IMR-90 (cell line): ENCODE measurements around the gene DIAPH2. TPM values are rescaled to one million over a fixed set of nuclear protein-coding genes. Genes with fewer than 3 reads are reported as not detected.

Experiments used
- ATAC-seq: fragments of 200-7000 bp; cut with Tn5 transposase; 2 replicates; pipeline ENCODE4 v1.9.1; 2020; ENCODE audit warnings: low read depth, mild to moderate bottlenecking, moderate library complexity
- BruUV-seq: library from RNA; stranded (reverse); fragments of 400-500 nt; replicated peaks from 2 replicates; lab custom pipeline; 2021; lab: Mats Ljungman, UMichigan
- CTCF ChIA-PET: fragments of 300-600 bp; formaldehyde crosslinking; extraction: SDS; loops from one replicate; lab custom pipeline; 2021; ENCODE audit warnings: antibody characterized with exemption; lab: Yijun Ruan, JAX
- POLR2A ChIA-PET: fragments of 300-600 bp; sonication (Branson Sonifier 250); formaldehyde crosslinking; loops from one replicate; lab custom pipeline; 2022; ENCODE audit warnings: antibody characterized with exemption; ENCODE audit not compliant: unreplicated experiment; lab: Charles Lee
- DNase-seq: peaks from one replicate; pipeline ENCODE4 v3.0.0; 2013
- H2AFZ ChIP-seq: replicated peaks from 2 replicates; pipeline ENCODE3; 2013; ENCODE audit warnings: low read length, mild to moderate bottlenecking; ENCODE audit not compliant: poor library complexity
- H2AK5ac ChIP-seq: 2 replicates; pipeline ENCODE4 v1.6.1; 2013; ENCODE audit warnings: low read depth, low read length, inconsistent platforms
- H2AK9ac ChIP-seq: replicated peaks from 2 replicates; pipeline ENCODE3; 2013; ENCODE audit warnings: mild to moderate bottlenecking, low read depth, low read length, moderate library complexity; ENCODE audit not compliant: poor library complexity
- H2BK120ac ChIP-seq: 2 replicates; pipeline ENCODE4 v1.6.1; 2013; ENCODE audit warnings: low read depth, low read length, inconsistent platforms
- H2BK15ac ChIP-seq: 3 replicates; pipeline ENCODE4 v1.6.1; 2013; ENCODE audit warnings: low read depth, low read length, inconsistent platforms
- H2BK20ac ChIP-seq: 2 replicates; pipeline ENCODE4 v1.6.1; 2013; ENCODE audit warnings: low read depth, mild to moderate bottlenecking, inconsistent platforms, low read length, moderate library complexity
- H2BK5ac ChIP-seq: 2 replicates; pipeline ENCODE4 v1.6.1; 2013; ENCODE audit warnings: mild to moderate bottlenecking, low read depth, low read length, inconsistent platforms; ENCODE audit not compliant: poor library complexity, severe bottlenecking
- H3K14ac ChIP-seq: replicated peaks from 2 replicates; pipeline ENCODE4 v1.6.1; 2013; ENCODE audit warnings: low read depth, low read length, inconsistent platforms
- H3K18ac ChIP-seq: 2 replicates; pipeline ENCODE4 v1.6.1; 2013; ENCODE audit warnings: low read depth, low read length, control low read depth
- H3K23ac ChIP-seq: 2 replicates; pipeline ENCODE4 v1.6.1; 2013; ENCODE audit warnings: low read depth, low read length, inconsistent platforms
- H3K27ac ChIP-seq: 2 replicates; pipeline ENCODE4 v1.5.1; 2013; ENCODE audit warnings: mild to moderate bottlenecking, control low read depth, low read length; ENCODE audit not compliant: insufficient read depth
- H3K27me3 ChIP-seq: 2 replicates; pipeline ENCODE4 v1.6.1; 2013; ENCODE audit warnings: low read length; ENCODE audit not compliant: control insufficient read depth, insufficient read depth
- H3K36me3 ChIP-seq: 2 replicates; pipeline ENCODE4 v1.6.1; 2013; ENCODE audit warnings: low read length, mixed read lengths; ENCODE audit not compliant: control insufficient read depth, insufficient read depth
- H3K4ac ChIP-seq: 2 replicates; pipeline ENCODE4 v1.6.1; 2013; ENCODE audit warnings: low read depth, low read length, inconsistent platforms
- H3K4me1 ChIP-seq: 2 replicates; pipeline ENCODE4 v1.6.1; 2013; ENCODE audit warnings: low read length, mixed read lengths; ENCODE audit not compliant: control insufficient read depth, insufficient read depth
- H3K4me2 ChIP-seq: 2 replicates; pipeline ENCODE4 v1.6.1; 2013; ENCODE audit warnings: low read depth, mild to moderate bottlenecking, control low read depth, low read length, moderate library complexity
- H3K4me3 ChIP-seq: 2 replicates; pipeline ENCODE4 v1.5.1; 2013; ENCODE audit warnings: low read depth, mild to moderate bottlenecking, control low read depth, low read length, moderate library complexity; ENCODE audit not compliant: insufficient read depth
- H3K56ac ChIP-seq: 2 replicates; pipeline ENCODE4 v1.6.1; 2013; ENCODE audit warnings: low read length, inconsistent platforms; ENCODE audit not compliant: insufficient read depth; ENCODE audit errors: extremely low read depth
- H3K79me1 ChIP-seq, 2 experiments: 2 replicates each; pipeline ENCODE4 v1.6.1; 2013; ENCODE audit warnings: low read length in 2 of 2, inconsistent platforms in 1 of 2, low read depth in 1 of 2
- H3K9ac ChIP-seq: 2 replicates; pipeline ENCODE4 v1.6.1; 2013; ENCODE audit warnings: low read depth, low read length, control low read depth
- H3K9me1 ChIP-seq: 2 replicates; pipeline ENCODE4 v1.6.1; 2013; ENCODE audit warnings: low read length, inconsistent platforms; ENCODE audit not compliant: insufficient read depth
- H3K9me3 ChIP-seq: 2 replicates; pipeline ENCODE4 v1.6.1; 2013; ENCODE audit warnings: low read length; ENCODE audit not compliant: control insufficient read depth, insufficient read depth
- H4K20me1 ChIP-seq: 2 replicates; pipeline ENCODE4 v1.6.1; 2013; ENCODE audit warnings: low read length, inconsistent platforms; ENCODE audit not compliant: insufficient read depth
- H4K5ac ChIP-seq: 2 replicates; pipeline ENCODE4 v1.6.1; 2013; ENCODE audit warnings: mild to moderate bottlenecking, low read depth, low read length, control low read depth
- H4K8ac ChIP-seq, 2 experiments: 2 replicates each; pipeline ENCODE4 v1.6.1; 2013; ENCODE audit warnings: low read depth in 2 of 2, low read length in 2 of 2, control low read depth in 1 of 2, inconsistent platforms in 1 of 2
- H4K91ac ChIP-seq: 2 replicates; pipeline ENCODE4 v1.6.1; 2013; ENCODE audit warnings: low read depth, low read length, inconsistent platforms; ENCODE audit not compliant: insufficient read depth
- BHLHE40 ChIP-seq: fragments of 150-350 bp; IDR thresholded peaks from 2 replicates; pipeline ENCODE4 v1.6.1; 2016; ENCODE audit warnings: mild to moderate bottlenecking, low read depth, low read length
- CEBPB ChIP-seq: IDR thresholded peaks from 2 replicates; pipeline ENCODE4 v1.6.1; 2012; ENCODE audit warnings: low read depth, low read length, improper control_type of control experiment
- CHD1 ChIP-seq: IDR thresholded peaks from 2 replicates; pipeline ENCODE4 v1.6.1; 2012; ENCODE audit warnings: low read depth, low read length, improper control_type of control experiment
- FOS ChIP-seq: fragments of 150-350 bp; IDR thresholded peaks from 2 replicates; pipeline ENCODE4 v1.6.1; 2016; ENCODE audit warnings: low read depth, low read length
- MAFK ChIP-seq: IDR thresholded peaks from 2 replicates; pipeline ENCODE4 v1.6.1; 2012; ENCODE audit warnings: low read depth, low read length, improper control_type of control experiment
- MAZ ChIP-seq: IDR thresholded peaks from 2 replicates; pipeline ENCODE4 v1.6.1; 2012; ENCODE audit warnings: low read depth, mild to moderate bottlenecking, low read length, improper control_type of control experiment, moderate library complexity, borderline replicate concordance
- MXI1 ChIP-seq: IDR thresholded peaks from 2 replicates; pipeline ENCODE4 v1.6.1; 2012; ENCODE audit warnings: low read depth, mild to moderate bottlenecking, low read length, moderate library complexity, borderline replicate concordance
- NFE2L2 ChIP-seq: fragments of 150-350 bp; IDR thresholded peaks from 2 replicates; pipeline ENCODE4 v1.6.1; 2016; ENCODE audit warnings: low read depth, mild to moderate bottlenecking, low read length
- POLR2A ChIP-seq: IDR thresholded peaks from 2 replicates; pipeline ENCODE4 v1.6.1; 2012; ENCODE audit warnings: mild to moderate bottlenecking, low read depth, low read length
- RAD21 ChIP-seq: IDR thresholded peaks from 2 replicates; pipeline ENCODE4 v1.6.1; 2012; ENCODE audit warnings: low read length, improper control_type of control experiment
- RCOR1 ChIP-seq: IDR thresholded peaks from 2 replicates; pipeline ENCODE4 v1.6.1; 2012; ENCODE audit warnings: mild to moderate bottlenecking, low read length, improper control_type of control experiment; ENCODE audit not compliant: insufficient replicate concordance
- RFX5 ChIP-seq: IDR thresholded peaks from 2 replicates; pipeline ENCODE4 v1.8.0; 2012; ENCODE audit warnings: low read depth, mild to moderate bottlenecking, low read length, moderate library complexity
- SMC3 ChIP-seq: fragments of 150-350 bp; IDR thresholded peaks from 2 replicates; pipeline ENCODE4 v1.6.1; 2016; ENCODE audit warnings: low read depth, mild to moderate bottlenecking, antibody characterized with exemption, low read length, moderate library complexity
- WGBS, 2 experiments: methylation state at CpG; one replicate each; pipeline versions ENCODE4 v1.1.5 to v1.1.7; 2013; ENCODE audit warnings: missing lambda C conversion rate in 2 of 2; ENCODE audit not compliant: insufficient read length in 1 of 2; ENCODE audit errors: extremely low coverage in 2 of 2; 5-methylcytosine and 5-hydroxymethylcytosine counted together
- dilution Hi-C: fragments of 300-500 bp; cut with HindIII; formaldehyde crosslinking; loops from one replicate; pipeline ENCODE4 v1.14.3; 2018; ENCODE audit warnings: low sequenced_read_pairs; ENCODE audit not compliant: unreplicated experiment
- in situ Hi-C: fragments of 300-500 bp; cut with MboI; formaldehyde crosslinking; loops from 3 replicates; pipeline ENCODE4 v1.14.3; 2019; ENCODE audit warnings: low sequenced_read_pairs, inconsistent platforms, mixed read lengths
- intact Hi-C: fragments of 100-400 bp; cut with micrococcal nuclease; formaldehyde crosslinking; loops from 2 replicates; pipeline ENCODE4 v1.10.0; 2022
- polyA plus RNA-seq, 3 experiments: library from polyadenylated mRNA; depleted of rRNA; stranded (reverse); fragments of >200 nt; gene quantifications; 2 replicates each; pipeline ENCODE4 v1.2.3, GENCODE V29; 2012; ENCODE audit warnings: low replicate concordance in 1 of 3
- total RNA-seq: library from RNA; depleted of rRNA; stranded (reverse); fragments of >200 nt; gene quantifications from 2 replicates; pipeline ENCODE4 v1.2.3, GENCODE V29; 2012
- TF ChIP-seq, protein P1 (sequence below): fragments of 150-350 bp; IDR thresholded peaks from 2 replicates; pipeline ENCODE4 v1.6.1; 2016; ENCODE audit warnings: low read depth, mild to moderate bottlenecking, low read length, moderate library complexity, borderline replicate concordance
- TF ChIP-seq, protein P2 (sequence below): fragments of 150-350 bp; IDR thresholded peaks from 2 replicates; pipeline ENCODE4 v1.6.1; 2017; ENCODE audit warnings: mild to moderate bottlenecking, antibody characterized with exemption, low read length, low read depth
- TF ChIP-seq, protein P3 (sequence below): conservative IDR thresholded peaks from 2 replicates; pipeline ENCODE4 v1.5.1; 2012; ENCODE audit warnings: mild to moderate bottlenecking, low read depth, low read length, improper control_type of control experiment

The DIAPH2 gene
- total and polyA plus RNA-seq, 2 of the 4 experiments (the other 2 are of a cell fraction): 3.6 to 19.9 TPM

DNA sequence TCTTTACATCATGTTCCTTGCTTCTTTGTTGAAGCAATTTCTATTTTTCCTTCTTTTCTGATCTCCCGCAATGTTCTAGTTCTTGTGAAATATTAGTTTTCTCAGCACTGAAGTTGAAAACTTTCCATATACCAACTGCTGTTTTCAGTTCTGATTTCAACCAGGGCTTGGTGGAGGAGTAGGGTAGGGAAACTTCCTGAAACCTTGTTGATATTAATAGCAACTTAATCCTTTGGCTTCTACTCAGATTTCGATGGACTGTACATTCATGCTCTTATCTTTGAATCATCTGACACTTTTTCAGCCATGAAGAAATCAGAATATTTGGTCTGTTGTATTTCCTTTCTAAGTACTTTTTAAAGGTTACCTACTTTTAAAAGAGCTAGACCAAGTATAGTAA lies 514.9 kb downstream of the DIAPH2 start:
- H3K23ac ChIP-seq: no peak overlapping the region

More for the DNA sequence above, 514.9 kb downstream of the DIAPH2 start:
- Histone ChIP-seq H4K20me1 (no peaks in the 10 kb centered on the region), H2AK9ac (no peak overlapping the region), H3K4me3 (no peak overlapping the region), H4K5ac (no peak overlapping the region), H3K56ac (no peak overlapping the region), H3K27ac (no peak overlapping the region), H3K79me1 (no peaks in the 10 kb centered on the region), H2BK15ac (no peak overlapping the region), H2BK20ac (no peak overlapping the region), H3K18ac (no peak overlapping the region), H3K9me1 (no peaks in the 10 kb centered on the region), H2BK5ac (no peak overlapping the region), H2BK120ac (no peak overlapping the region), H3K4ac (no peak overlapping the region), H2AK5ac (no peak overlapping the region), H3K14ac (no peak overlapping the region), H2AFZ (no peak overlapping the region), H3K4me1 (no peaks in the 10 kb centered on the region), H3K36me3 (no peaks in the 10 kb centered on the region), H3K27me3 (no peaks in the 10 kb centered on the region), H3K4me2 (no peak overlapping the region), H3K9ac (no peak overlapping the region), H4K8ac (no peak overlapping the region), H3K9me3 (no peaks in the 10 kb centered on the region), H4K91ac (no peak overlapping the region)
- TF ChIP-seq SMC3 (no peak), POLR2A (no peak), MAZ (no peak), CEBPB (no peak), RCOR1 (no peak), NFE2L2 (no peak), RFX5 (no peak), CHD1 (no peak), MXI1 (no peak), RAD21 (no peak), BHLHE40 (no peak), MAFK (no peak), FOS (no peak)
- TF ChIP-seq, protein P1, sequence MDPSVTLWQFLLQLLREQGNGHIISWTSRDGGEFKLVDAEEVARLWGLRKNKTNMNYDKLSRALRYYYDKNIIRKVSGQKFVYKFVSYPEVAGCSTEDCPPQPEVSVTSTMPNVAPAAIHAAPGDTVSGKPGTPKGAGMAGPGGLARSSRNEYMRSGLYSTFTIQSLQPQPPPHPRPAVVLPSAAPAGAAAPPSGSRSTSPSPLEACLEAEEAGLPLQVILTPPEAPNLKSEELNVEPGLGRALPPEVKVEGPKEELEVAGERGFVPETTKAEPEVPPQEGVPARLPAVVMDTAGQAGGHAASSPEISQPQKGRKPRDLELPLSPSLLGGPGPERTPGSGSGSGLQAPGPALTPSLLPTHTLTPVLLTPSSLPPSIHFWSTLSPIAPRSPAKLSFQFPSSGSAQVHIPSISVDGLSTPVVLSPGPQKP: no peak
- TF ChIP-seq, protein P2, sequence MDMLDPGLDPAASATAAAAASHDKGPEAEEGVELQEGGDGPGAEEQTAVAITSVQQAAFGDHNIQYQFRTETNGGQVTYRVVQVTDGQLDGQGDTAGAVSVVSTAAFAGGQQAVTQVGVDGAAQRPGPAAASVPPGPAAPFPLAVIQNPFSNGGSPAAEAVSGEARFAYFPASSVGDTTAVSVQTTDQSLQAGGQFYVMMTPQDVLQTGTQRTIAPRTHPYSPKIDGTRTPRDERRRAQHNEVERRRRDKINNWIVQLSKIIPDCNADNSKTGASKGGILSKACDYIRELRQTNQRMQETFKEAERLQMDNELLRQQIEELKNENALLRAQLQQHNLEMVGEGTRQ: no peak
- TF ChIP-seq, protein P3, sequence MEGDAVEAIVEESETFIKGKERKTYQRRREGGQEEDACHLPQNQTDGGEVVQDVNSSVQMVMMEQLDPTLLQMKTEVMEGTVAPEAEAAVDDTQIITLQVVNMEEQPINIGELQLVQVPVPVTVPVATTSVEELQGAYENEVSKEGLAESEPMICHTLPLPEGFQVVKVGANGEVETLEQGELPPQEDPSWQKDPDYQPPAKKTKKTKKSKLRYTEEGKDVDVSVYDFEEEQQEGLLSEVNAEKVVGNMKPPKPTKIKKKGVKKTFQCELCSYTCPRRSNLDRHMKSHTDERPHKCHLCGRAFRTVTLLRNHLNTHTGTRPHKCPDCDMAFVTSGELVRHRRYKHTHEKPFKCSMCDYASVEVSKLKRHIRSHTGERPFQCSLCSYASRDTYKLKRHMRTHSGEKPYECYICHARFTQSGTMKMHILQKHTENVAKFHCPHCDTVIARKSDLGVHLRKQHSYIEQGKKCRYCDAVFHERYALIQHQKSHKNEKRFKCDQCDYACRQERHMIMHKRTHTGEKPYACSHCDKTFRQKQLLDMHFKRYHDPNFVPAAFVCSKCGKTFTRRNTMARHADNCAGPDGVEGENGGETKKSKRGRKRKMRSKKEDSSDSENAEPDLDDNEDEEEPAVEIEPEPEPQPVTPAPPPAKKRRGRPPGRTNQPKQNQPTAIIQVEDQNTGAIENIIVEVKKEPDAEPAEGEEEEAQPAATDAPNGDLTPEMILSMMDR: no peak
- no TSS peak for BruUV-seq
- peak; percentile 24 for DNase-seq
- intact Hi-C loops: no loop called here
- ATAC-seq: no peak
- dilution Hi-C loops: no loop called here
- in situ Hi-C loops: no loop called here
- CTCF ChIA-PET: no interaction called here
- no CpG with 5 or more reads among the region's 2 CpGs for WGBS, 2 experiments
- POLR2A ChIA-PET: no interaction called here
